NCI-H460 (cell line): ENCODE results near the gene TINAGL1. TPM values are rescaled to one million over a fixed set of nuclear protein-coding genes. Genes with fewer than 3 reads are reported as not detected.
"Not testable (repeated sequence)": the region's sequence is repeated elsewhere in the genome, so short reads cannot be mapped to it uniquely, and the experiment has no call there.

Experiments
- DNase-seq: peaks from one replicate; pipeline ENCODE4 v3.0.0-alpha.2; 2016; ENCODE audit warnings: low read depth; ENCODE audit errors: extremely low read depth
- total RNA-seq: library from RNA; depleted of rRNA; stranded (reverse); fragments of >200 nt; shearing (Covaris generic); gene quantifications from 2 replicates; pipeline ENCODE4 v1.2.3, GENCODE V29; 2014

The TINAGL1 gene
- total RNA-seq, 1 experiment from 2014 or later: 0.27 TPM

DNA sequence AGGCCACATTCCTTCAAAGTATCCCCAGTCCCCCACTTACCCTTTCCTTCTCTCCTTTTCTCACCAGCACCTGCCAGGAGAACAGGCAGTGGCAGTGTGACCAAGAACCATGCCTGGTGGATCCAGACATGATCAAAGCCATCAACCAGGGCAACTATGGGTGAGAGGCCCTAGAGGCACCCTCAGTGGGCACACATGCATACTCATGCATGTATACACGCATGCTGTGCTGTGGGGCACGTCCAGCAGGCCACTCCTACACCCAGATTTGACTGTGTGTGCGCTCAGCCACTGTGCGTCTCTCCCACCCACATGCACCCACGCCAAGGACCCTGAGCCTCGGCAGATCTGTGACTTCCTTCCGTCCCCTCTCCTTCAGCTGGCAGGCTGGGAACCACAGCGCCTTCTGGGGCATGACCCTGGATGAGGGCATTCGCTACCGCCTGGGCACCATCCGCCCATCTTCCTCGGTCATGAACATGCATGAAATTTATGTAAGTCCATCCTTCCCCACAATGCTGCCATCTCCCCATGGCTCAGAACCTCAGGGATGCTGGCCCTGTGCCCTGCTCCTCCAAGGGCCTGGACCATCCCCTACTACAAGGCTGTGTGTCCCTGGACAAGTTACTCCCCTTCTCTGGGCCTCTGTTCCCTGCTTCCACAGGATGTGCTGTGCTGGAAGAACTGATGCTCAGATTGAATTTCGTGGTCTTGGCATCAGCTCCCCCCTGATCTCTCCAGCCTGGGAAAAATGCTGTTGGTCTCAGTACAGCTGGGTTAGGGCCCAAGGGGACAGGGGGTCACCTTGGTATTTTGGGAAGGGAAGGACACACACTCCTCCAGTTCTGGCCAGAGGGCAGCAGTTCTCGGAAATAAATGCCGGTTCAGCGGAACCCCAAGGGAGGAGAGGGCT, 7.0 kb downstream of the TINAGL1 start:
- no peak for DNase-seq

DNA sequence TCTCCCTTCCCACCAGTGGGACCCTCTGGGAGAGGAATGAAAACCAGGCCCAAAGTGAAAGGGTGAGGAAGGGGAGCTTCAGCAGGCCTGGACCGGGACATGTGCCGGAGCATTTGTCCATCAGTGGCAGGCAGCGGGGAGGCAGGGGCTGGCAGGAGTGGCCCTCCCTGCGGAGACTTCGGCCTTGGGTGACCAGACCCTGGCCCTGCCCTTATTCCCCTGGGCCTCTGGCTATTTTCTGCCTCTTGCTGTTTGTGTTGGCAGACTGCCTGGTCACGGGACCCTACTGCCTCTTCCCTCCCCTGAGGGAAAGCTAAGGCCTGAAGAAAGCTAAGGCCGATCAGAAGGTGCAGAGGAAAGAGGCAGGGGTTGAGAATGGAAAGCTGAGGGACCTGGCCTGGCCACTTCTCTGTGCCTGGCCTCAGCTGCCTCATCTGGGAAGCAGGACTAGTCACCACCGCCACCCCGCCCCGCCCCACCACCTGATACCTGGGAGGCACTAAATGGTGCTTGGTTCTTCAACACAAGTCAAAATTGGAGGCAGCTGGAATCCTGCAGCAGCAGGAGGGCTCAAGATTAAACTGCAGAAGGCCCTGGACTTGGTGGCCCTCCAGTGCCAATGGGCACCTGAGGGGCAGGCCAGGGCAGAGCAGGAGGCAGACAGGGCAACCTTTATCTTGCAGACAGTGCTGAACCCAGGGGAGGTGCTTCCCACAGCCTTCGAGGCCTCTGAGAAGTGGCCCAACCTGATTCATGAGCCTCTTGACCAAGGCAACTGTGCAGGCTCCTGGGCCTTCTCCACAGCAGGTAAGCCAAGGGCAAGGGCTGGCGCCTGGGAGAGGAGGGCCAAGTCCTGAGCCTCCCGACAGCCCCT, 7.9 kb downstream of the TINAGL1 start:
- DNase-seq: no peak

- no peak for DNase-seq
Measured at GRCh38 chr1:31584869-31585735, 8.8 kb downstream of the TINAGL1 start.

DNA sequence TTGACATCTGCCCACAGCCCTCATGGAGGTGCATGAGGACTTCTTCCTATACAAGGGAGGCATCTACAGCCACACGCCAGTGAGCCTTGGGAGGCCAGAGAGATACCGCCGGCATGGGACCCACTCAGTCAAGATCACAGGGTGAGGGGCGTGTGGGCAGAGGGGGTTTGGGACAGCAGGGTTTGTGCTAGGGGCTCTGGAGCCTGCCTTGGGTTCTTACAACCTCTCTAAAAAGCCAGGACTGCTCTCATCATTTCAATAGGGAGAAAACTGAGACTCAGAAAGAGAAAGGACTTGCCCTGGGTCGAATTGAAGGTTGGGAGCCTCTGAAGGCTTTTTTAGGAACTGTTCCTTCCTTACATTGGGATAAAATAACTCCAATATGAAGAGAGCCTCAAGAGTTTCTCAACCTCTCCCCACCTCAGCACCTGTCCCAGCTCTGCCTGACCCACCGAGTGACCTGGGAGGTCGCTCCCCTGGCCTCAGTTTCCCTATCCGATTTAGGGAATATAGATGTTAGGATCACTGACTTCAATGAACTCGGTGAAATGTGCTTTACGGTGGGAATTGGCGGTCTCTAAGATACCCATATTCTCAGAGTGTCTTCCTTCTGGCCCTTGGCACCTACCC, 9.5 kb downstream of the TINAGL1 start:
- DNase-seq: no peak

- no peak for DNase-seq
Measured at GRCh38 chr1:31586376-31587327, 10.3 kb downstream of the TINAGL1 start.

GRCh38 chr1:31587328-31587699, 11.0 kb downstream of the TINAGL1 start:
- DNase-seq: not testable (repeated sequence)

DNA sequence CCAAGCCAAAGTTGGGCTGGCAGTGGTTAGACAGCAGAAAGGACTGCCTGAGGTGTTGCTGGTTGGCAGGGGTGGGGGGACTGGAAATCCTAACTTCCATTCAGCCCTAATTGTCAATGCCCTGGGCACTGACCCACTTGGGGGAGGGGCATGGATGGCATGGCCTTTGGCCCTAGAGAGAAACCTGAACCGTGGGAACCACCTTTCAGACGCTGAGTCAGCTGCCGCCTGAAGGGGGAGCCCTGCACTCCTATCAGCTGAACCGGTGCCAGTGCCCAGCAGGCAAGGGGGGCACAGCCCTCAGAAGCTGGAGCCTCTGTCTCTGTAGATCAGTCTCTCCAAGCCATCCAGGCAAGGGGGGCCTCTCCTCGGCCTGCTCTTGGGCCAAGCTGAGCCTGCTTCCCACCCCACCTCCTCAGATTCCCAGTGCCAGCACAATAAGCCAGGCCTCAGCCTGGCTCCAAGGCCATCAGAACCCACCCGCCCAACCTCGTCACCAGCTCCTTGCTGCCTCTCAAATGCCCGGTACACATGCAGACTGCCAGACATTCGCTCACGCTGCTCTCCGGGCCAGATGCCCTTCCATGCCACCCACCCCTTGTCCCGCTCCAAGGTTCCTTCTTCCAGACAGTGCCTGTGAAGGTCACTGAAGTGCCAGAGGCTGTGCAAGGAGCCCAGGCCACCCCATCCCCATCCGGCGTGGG, 11.6 kb downstream of the TINAGL1 start:
- DNase-seq: peak; percentile 48

GRCh38 chr1:31588751-31589515, 12.6 kb downstream of the TINAGL1 start:
- no peak for DNase-seq

DNA sequence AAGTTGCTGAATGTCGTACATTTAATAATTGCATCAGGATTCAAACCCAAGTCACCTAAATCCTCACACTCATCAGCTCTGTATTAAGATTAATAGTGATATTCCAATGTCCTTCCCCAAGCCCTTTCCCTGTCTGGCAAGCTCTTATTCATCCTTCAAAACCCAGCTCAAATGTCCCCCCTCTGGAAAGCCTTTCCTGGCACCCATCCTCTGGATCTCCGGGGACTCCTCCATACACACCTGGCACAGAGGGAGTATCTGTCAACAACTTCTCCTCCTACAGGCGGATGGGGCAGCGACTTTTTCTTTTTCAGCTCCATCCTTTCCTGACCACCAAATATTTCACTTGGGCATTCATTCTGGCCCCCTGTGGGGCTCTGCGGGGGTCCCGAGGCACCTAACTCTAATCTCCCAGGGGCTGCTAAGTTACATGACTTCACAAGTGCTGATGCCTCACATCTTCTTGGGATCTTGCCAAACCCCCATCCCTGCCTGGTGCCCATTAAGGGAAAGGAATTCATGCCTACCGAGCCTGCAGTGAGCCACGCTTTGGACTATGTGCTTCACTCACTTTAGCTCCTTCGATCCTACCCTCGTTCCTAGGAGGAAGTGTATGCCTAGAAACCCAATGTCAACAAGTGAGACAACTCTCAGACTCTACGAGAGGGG, 15.2 kb downstream of the TINAGL1 start:
- no peak for DNase-seq

- no peak for DNase-seq
Measured at GRCh38 chr1:31592132-31592531, 15.8 kb downstream of the TINAGL1 start.

DNA sequence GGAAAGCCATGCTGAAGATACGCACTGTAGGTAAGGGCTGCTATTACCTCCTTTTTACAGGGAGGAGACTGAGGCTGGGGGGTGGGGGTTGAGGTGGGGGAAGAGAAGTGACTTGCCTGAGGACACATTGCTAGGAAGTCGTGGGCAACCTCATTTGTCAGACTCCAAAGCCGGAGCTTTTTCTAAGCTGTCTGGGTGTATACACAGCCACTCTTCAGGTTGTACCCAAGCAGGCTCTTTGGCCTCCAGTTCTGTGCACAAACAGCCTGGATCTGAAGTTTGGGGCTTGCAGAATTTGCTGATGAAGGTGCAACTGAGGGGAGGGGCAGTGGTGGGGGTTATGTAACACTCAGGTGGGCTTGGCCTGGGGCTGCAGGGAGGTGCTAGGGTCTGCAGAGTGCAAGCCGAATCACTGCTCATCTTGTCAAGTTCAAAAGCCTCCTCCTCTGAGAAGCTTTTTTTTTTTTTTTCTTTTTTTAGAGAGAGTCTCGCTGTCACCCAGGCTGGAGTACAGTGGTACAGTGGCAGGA, 16.9 kb downstream of the TINAGL1 start:
- no peak for DNase-seq

DNA sequence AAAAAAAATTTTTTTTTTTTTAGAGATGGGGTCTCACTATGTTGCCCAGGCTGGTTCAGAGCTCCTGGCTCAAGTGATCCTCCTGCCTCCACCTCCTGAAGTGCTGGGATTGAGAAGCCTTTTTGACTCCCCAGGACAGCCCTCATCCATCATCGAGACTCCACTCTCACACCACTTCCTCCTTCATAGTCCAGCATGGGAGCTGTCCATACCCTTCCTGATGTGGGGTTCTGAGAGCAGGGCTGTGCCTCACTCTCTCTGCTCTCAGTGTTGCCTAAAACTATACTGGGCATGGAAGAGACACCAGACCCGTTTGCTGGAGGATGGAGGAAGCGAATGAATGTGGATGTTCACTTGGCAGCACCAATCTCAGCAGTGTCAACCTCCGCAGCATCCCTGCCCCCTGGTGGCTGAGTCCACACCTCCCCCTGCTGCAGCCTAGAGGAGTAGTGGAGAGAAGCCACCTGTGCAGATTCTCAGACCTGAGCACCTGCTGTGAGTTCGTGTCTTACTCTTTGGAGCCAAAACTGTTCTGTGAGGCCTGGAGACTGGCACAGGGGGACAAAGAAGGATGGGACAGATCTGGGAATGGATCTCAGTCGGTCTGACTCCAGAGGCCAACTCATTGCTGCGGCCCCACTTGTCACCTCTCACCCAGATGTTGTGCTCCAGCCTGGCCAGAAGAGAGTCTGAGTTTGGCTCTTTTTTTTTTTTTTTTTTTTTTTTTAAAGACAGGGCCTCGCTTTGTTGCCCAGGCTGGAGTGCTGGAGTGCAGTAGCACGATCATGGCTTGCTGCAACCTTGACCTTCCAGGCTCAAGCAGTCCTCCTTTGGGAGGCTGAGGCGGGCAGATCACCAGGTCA, 17.7 kb downstream of the TINAGL1 start:
- DNase-seq: peak; percentile 41

DNA sequence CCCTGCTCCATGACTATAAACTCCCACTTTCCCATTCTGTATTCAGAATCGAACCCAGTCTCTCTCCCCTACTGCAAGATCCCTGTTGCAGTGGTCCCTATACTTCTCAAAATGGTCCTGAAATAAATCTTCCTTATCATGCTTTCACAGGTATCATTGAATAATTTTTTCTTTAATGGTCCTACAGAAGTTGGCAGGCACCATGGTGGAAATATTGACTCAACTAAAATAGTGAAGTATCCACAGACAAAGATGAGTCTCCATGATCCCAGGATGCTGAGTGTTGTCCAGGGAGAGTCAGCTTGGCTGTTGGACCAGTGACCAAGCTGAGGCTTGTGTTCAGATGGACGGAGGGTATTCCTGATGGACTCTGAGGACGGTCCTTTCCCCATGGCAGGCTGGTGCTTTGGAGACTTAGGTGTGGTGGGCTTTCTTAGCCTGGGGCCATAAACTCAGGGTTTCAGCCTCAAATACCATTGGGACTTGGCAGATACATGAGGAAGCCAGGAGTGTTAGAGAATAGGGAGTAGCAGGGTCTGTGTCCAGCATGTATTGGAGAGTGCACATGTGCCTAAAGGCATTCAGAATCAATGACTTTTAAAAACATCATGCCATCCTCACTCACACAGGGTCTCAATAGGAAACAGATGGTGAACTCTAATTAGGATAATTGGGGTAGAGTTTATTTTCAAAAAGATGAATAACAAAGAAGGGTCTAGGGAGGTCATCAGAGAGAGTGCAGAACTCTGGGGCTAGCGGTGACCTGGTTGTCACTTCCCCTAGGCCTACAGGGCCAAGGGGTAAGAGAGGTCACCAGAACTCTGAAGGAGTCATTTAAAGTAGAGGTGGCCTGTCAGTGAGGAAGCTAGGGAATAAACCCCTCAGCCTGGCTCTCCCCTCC, 19.8 kb downstream of the TINAGL1 start:
- no peak for DNase-seq

GRCh38 chr1:31596737-31597097, 20.4 kb downstream of the TINAGL1 start:
- no peak for DNase-seq

- no peak for DNase-seq
Measured at GRCh38 chr1:31598980-31599379, 22.7 kb downstream of the TINAGL1 start.
